Type B pancreatic cell (in vitro differentiated cells): ENCODE data around the gene B3GNT2. TPM values are rescaled to one million over a fixed set of nuclear protein-coding genes. Genes with fewer than 3 reads are reported as not detected.

Experiments used
- DNase-seq: peaks from one replicate; pipeline ENCODE4 v3.0.0; 2021; ENCODE audit warnings: mixed read lengths; ENCODE audit not compliant: unreplicated experiment; ENCODE audit errors: extremely low spot score
- H3K27ac Mint-ChIP-seq: 2 replicates; pipeline ENCODE4 v1.8.0; 2021; ENCODE audit warnings: mild to moderate bottlenecking, mixed read lengths
- H3K27me3 Mint-ChIP-seq: 2 replicates; pipeline ENCODE4 v1.8.0; 2021; ENCODE audit warnings: mixed read lengths
- H3K36me3 Mint-ChIP-seq: 2 replicates; pipeline ENCODE4 v1.8.0; 2021; ENCODE audit warnings: mixed read lengths
- H3K4me1 Mint-ChIP-seq: one replicate; pipeline ENCODE4 v1.8.0; 2021; ENCODE audit warnings: mixed read lengths; ENCODE audit not compliant: unreplicated experiment
- H3K4me3 Mint-ChIP-seq: 2 replicates; pipeline ENCODE4 v1.8.0; 2021; ENCODE audit warnings: mild to moderate bottlenecking, mixed read lengths
- H3K9me3 Mint-ChIP-seq: 2 replicates; pipeline ENCODE4 v1.8.0; 2021; ENCODE audit warnings: mixed read lengths
- CTCF ChIP-seq: fragments of 200-600 bp; sonication (generic); conservative IDR thresholded peaks from 2 replicates; pipeline ENCODE4 v1.5.0; 2021; ENCODE audit warnings: antibody characterized with exemption, mild to moderate bottlenecking
- total RNA-seq: library from RNA; stranded (reverse); gene quantifications from 2 replicates; pipeline ENCODE4 v1.2.1, GENCODE V29; 2021; ENCODE audit warnings: low replicate concordance

The B3GNT2 gene
- total RNA-seq, 1 donor from 2014 or later = 23.5 TPM

- Mint-ChIP-seq H3K27me3 (no peaks in the 10 kb centered on the region), H3K9me3 (peaks cover under 1% of the 10 kb centered on the region), H3K4me3 (peak overlapping the region; percentile 61), H3K27ac (no peak overlapping the region), H3K4me1 (peaks cover 60% of the 10 kb centered on the region), H3K36me3 (peaks cover 10% of the 10 kb centered on the region)
- DNase-seq = no peak
- TF ChIP-seq CTCF = no peak
Measured at GRCh38 chr2:62203459-62203858, 7.5 kb downstream of the B3GNT2 start.

- H3K4me1 Mint-ChIP-seq = peaks cover 52% of the 10 kb centered on the region
- H3K9me3 Mint-ChIP-seq = peaks cover 5% of the 10 kb centered on the region
- no peaks in the 10 kb centered on the region for H3K27me3 Mint-ChIP-seq
Measured at GRCh38 chr2:62204998-62205496, 9.1 kb downstream of the B3GNT2 start.

GRCh38 chr2:62205554-62205953, 9.6 kb downstream of the B3GNT2 start:
- Mint-ChIP-seq H3K4me1 (peaks cover 47% of the 10 kb centered on the region), H3K27ac (no peak overlapping the region), H3K4me3 (peak overlapping the region; percentile 15), H3K36me3 (peaks cover 19% of the 10 kb centered on the region), H3K27me3 (no peaks in the 10 kb centered on the region), H3K9me3 (peaks cover 7% of the 10 kb centered on the region)
- no peak for DNase-seq
- TF ChIP-seq CTCF = no peak

More at GRCh38 chr2:62204998-62205496, 9.1 kb downstream of the B3GNT2 start:
- TF ChIP-seq CTCF = no peak
- no peak for DNase-seq
- peaks cover 17% of the 10 kb centered on the region for H3K36me3 Mint-ChIP-seq
- no peak overlapping the region for H3K27ac Mint-ChIP-seq
- H3K4me3 Mint-ChIP-seq = no peak overlapping the region

GRCh38 chr2:62206024-62206423, 10.1 kb downstream of the B3GNT2 start:
- TF ChIP-seq CTCF = no peak

GRCh38 chr2:62207491-62207890, 11.6 kb downstream of the B3GNT2 start:
- no peak for DNase-seq
- H3K9me3 Mint-ChIP-seq = peaks cover 13% of the 10 kb centered on the region
- no peak overlapping the region for H3K27ac Mint-ChIP-seq
- no peak overlapping the region for H3K4me3 Mint-ChIP-seq
- TF ChIP-seq CTCF = no peak
- no peaks in the 10 kb centered on the region for H3K27me3 Mint-ChIP-seq
- H3K4me1 Mint-ChIP-seq = peaks cover 30% of the 10 kb centered on the region
- peaks cover 27% of the 10 kb centered on the region for H3K36me3 Mint-ChIP-seq

More at GRCh38 chr2:62206024-62206423, 10.1 kb downstream of the B3GNT2 start:
- Mint-ChIP-seq H3K36me3 (peaks cover 19% of the 10 kb centered on the region), H3K27ac (no peak overlapping the region), H3K4me3 (peak overlapping the region; percentile 15), H3K27me3 (no peaks in the 10 kb centered on the region), H3K9me3 (peaks cover 7% of the 10 kb centered on the region), H3K4me1 (peaks cover 43% of the 10 kb centered on the region)
- no peak for DNase-seq
